ENCODE measurements around the gene PRKG1.

DNA sequence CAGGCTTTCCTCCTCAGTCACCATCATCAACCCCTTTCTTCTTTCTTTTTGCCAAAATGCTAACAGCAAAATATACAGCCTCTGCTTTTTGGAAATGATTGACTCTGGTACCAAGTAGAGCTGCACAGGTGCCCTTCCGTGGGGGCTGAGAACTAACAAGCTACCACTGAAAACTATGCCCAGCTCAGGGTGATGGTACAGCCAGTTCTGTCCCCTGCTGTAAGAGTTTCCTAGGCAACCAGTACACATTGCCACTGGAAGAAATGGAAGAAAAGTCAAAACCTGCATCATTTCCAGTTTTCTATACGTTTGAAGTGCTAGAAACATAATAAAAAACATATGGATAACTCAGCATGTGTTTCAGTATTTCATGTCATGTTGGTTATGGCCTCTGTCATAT is 297.5 kb downstream of the PRKG1 start:
- TF ChIP-seq, protein P1, sequence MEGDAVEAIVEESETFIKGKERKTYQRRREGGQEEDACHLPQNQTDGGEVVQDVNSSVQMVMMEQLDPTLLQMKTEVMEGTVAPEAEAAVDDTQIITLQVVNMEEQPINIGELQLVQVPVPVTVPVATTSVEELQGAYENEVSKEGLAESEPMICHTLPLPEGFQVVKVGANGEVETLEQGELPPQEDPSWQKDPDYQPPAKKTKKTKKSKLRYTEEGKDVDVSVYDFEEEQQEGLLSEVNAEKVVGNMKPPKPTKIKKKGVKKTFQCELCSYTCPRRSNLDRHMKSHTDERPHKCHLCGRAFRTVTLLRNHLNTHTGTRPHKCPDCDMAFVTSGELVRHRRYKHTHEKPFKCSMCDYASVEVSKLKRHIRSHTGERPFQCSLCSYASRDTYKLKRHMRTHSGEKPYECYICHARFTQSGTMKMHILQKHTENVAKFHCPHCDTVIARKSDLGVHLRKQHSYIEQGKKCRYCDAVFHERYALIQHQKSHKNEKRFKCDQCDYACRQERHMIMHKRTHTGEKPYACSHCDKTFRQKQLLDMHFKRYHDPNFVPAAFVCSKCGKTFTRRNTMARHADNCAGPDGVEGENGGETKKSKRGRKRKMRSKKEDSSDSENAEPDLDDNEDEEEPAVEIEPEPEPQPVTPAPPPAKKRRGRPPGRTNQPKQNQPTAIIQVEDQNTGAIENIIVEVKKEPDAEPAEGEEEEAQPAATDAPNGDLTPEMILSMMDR (IDR thresholded peaks at IDR 0.05; ENCODE audit: low read depth, low read length) = no peak
- no peak for TF ChIP-seq EZH2phosphoT487 (IDR thresholded peaks at IDR 0.05; ENCODE audit: low read depth)

Data from OCI-LY3 (cell line).